ENCODE data around the gene CTNNBIP1. TPM values are rescaled to one million over a fixed set of nuclear protein-coding genes. Genes with fewer than 3 reads are reported as not detected.

The CTNNBIP1 gene
- total RNA-seq, 1 experiment from 2014 or later = 58.9 TPM

GRCh38 chr1:9874412-9874811 lies 35.7 kb downstream of the CTNNBIP1 start:
- intact Hi-C loops (cut with micrococcal nuclease; ENCODE audit: unreplicated experiment) = no loop called here
- no TSS peak for BruUV-seq (replicated peaks)
- H3K27me3 ChIP-seq (ENCODE audit: insufficient read depth, low read depth) = no peaks in the 10 kb centered on the region
- TF ChIP-seq EZH2 (IDR thresholded peaks at IDR 0.05; ENCODE audit: low read depth) = no peak
- TF ChIP-seq, protein P1, sequence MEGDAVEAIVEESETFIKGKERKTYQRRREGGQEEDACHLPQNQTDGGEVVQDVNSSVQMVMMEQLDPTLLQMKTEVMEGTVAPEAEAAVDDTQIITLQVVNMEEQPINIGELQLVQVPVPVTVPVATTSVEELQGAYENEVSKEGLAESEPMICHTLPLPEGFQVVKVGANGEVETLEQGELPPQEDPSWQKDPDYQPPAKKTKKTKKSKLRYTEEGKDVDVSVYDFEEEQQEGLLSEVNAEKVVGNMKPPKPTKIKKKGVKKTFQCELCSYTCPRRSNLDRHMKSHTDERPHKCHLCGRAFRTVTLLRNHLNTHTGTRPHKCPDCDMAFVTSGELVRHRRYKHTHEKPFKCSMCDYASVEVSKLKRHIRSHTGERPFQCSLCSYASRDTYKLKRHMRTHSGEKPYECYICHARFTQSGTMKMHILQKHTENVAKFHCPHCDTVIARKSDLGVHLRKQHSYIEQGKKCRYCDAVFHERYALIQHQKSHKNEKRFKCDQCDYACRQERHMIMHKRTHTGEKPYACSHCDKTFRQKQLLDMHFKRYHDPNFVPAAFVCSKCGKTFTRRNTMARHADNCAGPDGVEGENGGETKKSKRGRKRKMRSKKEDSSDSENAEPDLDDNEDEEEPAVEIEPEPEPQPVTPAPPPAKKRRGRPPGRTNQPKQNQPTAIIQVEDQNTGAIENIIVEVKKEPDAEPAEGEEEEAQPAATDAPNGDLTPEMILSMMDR (conservative IDR thresholded peaks at IDR 0.05) = no peak
- H3K9me2 ChIP-seq (ENCODE audit: insufficient read depth) = no peaks in the 10 kb centered on the region
- H3K9me3 ChIP-seq (ENCODE audit: insufficient read depth, low read depth) = no peaks in the 10 kb centered on the region
- H4K20me1 ChIP-seq (ENCODE audit: insufficient read depth) = no peaks in the 10 kb centered on the region
- no peak for DNase-seq
- ChIA-PET CTCF (interaction anchor here (0.6 to 2.3 kb wide), 2 partner anchors 13 to 40 kb away, joined by 3 to 6 read pairs; no protein-coding TSS in a partner anchor), POLR2A (ENCODE audit: unreplicated experiment) (no interaction called here)
- H3K4me3 ChIP-seq = no peak overlapping the region
- peaks cover 14% of the 10 kb centered on the region for H3K4me1 ChIP-seq (replicated peaks; ENCODE audit: insufficient read depth)
- H3K4me2 ChIP-seq = no peak overlapping the region
- no peak overlapping the region for H2AFZ ChIP-seq
- H3K36me3 ChIP-seq (ENCODE audit: low read depth) = no peaks in the 10 kb centered on the region
- H3F3A ChIP-seq (ENCODE audit: insufficient read depth, low read depth) = peaks cover 16% of the 10 kb centered on the region
- no peak overlapping the region for H3K27ac ChIP-seq
- no peaks in the 10 kb centered on the region for H3K79me2 ChIP-seq (ENCODE audit: low read depth)

GRCh38 chr1:9873992-9874391 lies 36.1 kb downstream of the CTNNBIP1 start:
- Histone ChIP-seq H3F3A (ENCODE audit: insufficient read depth, low read depth) (peaks cover 16% of the 10 kb centered on the region), H3K79me2 (ENCODE audit: low read depth) (no peaks in the 10 kb centered on the region), H3K9me2 (ENCODE audit: insufficient read depth) (no peaks in the 10 kb centered on the region), H3K36me3 (ENCODE audit: low read depth) (no peaks in the 10 kb centered on the region), H3K27ac (no peak overlapping the region), H4K20me1 (ENCODE audit: insufficient read depth) (no peaks in the 10 kb centered on the region), H3K27me3 (ENCODE audit: insufficient read depth, low read depth) (no peaks in the 10 kb centered on the region), H3K9me3 (ENCODE audit: insufficient read depth, low read depth) (no peaks in the 10 kb centered on the region), H3K4me1 (replicated peaks; ENCODE audit: insufficient read depth) (peaks cover 14% of the 10 kb centered on the region), H2AFZ (no peak overlapping the region), H3K4me3 (no peak overlapping the region), H3K4me2 (no peak overlapping the region)
- POLR2A ChIA-PET (ENCODE audit: unreplicated experiment) = interaction anchor here (0.6 kb wide), 1 partner anchor 13 kb away, joined by 10 read pairs; no protein-coding TSS in a partner anchor
- no TSS peak for BruUV-seq (replicated peaks)
- CTCF ChIA-PET = interaction anchor here (0.6 to 2.3 kb wide), 2 partner anchors 40 to 94 kb away, joined by 4 to 6 read pairs; no protein-coding TSS in a partner anchor
- intact Hi-C loops (cut with micrococcal nuclease; ENCODE audit: unreplicated experiment) = no loop called here
- TF ChIP-seq, protein P1 (conservative IDR thresholded peaks at IDR 0.05) = no peak
- no peak for TF ChIP-seq EZH2 (IDR thresholded peaks at IDR 0.05; ENCODE audit: low read depth)
- no peak for DNase-seq

- CTCF ChIA-PET = interaction anchor here (0.6 to 2.3 kb wide), 2 partner anchors 41 to 94 kb away, joined by 4 to 6 read pairs; no protein-coding TSS in a partner anchor
- Histone ChIP-seq H3K4me2 (no peak overlapping the region), H3K9me2 (ENCODE audit: insufficient read depth) (no peaks in the 10 kb centered on the region), H4K20me1 (ENCODE audit: insufficient read depth) (no peaks in the 10 kb centered on the region), H3F3A (ENCODE audit: insufficient read depth, low read depth) (peaks cover 12% of the 10 kb centered on the region), H3K4me3 (no peak overlapping the region), H3K9me3 (ENCODE audit: insufficient read depth, low read depth) (no peaks in the 10 kb centered on the region), H2AFZ (no peak overlapping the region), H3K4me1 (replicated peaks; ENCODE audit: insufficient read depth) (peaks cover 11% of the 10 kb centered on the region), H3K27ac (no peak overlapping the region), H3K27me3 (ENCODE audit: insufficient read depth, low read depth) (no peaks in the 10 kb centered on the region), H3K36me3 (ENCODE audit: low read depth) (no peaks in the 10 kb centered on the region), H3K79me2 (ENCODE audit: low read depth) (no peaks in the 10 kb centered on the region)
- no TSS peak for BruUV-seq (replicated peaks)
- intact Hi-C loops (cut with micrococcal nuclease; ENCODE audit: unreplicated experiment) = no loop called here
- DNase-seq = no peak
- POLR2A ChIA-PET (ENCODE audit: unreplicated experiment) = interaction anchor here (0.6 kb wide), 2 partner anchors 14 to 41 kb away, joined by 4 to 10 read pairs; no protein-coding TSS in a partner anchor
- TF ChIP-seq EZH2 (IDR thresholded peaks at IDR 0.05; ENCODE audit: low read depth) = no peak
- TF ChIP-seq, protein P1 (conservative IDR thresholded peaks at IDR 0.05) = no peak
Measured at GRCh38 chr1:9873385-9873784, 36.7 kb downstream of the CTNNBIP1 start.

All from PC-9 (cell line).